Caki2 (cell line): ENCODE measurements around the gene CASKIN1. TPM values are rescaled to one million over a fixed set of nuclear protein-coding genes. Genes with fewer than 3 reads are reported as not detected.
"Not testable (repeated sequence)": the region's sequence is repeated elsewhere in the genome, so short reads cannot be mapped to it uniquely, and the experiment has no call there.

ENCODE experiments used
- DNase-seq: peaks from one replicate; pipeline ENCODE4 v3.0.0-alpha.2; 2015; ENCODE audit warnings: low read depth
- in situ Hi-C: cut with HindIII; loops from 2 replicates; pipeline ENCODE4 v1.10.0; 2016; ENCODE audit warnings: low sequenced_read_pairs, low pct_unique_long_range_greater_than_20kb, mixed read lengths
- total RNA-seq: library from RNA; depleted of rRNA; stranded (reverse); fragments of >200 nt; shearing (Covaris generic); gene quantifications from 2 replicates; pipeline ENCODE4 v1.2.3, GENCODE V29; 2014; ENCODE audit warnings: low replicate concordance

CASKIN1 gene
- total RNA-seq, 1 experiment from 2014 or later, result 0.03 TPM

- DNase-seq, result peak; percentile 51
- in situ Hi-C loops, result no loop called here
These were observed 17.7 kb upstream of the CASKIN1 start for GRCh38 chr16:2213817-2214718.

GRCh38 chr16:2212362-2213324 lies 16.2 kb upstream of the CASKIN1 start:
- peak; percentile 66 for DNase-seq
- in situ Hi-C loops, result no loop called here

GRCh38 chr16:2211923-2212347 lies 15.5 kb upstream of the CASKIN1 start:
- in situ Hi-C loops, result no loop called here
- DNase-seq, result no peak

GRCh38 chr16:2210386-2211365 lies 14.3 kb upstream of the CASKIN1 start, which contains the start of gene BRICD5:
BRICD5 (minus strand) TSS chr16:2210863; CDS start chr16:2210833, 30 bp downstream.
- no peak for DNase-seq
- in situ Hi-C loops, result no loop called here

DNA sequence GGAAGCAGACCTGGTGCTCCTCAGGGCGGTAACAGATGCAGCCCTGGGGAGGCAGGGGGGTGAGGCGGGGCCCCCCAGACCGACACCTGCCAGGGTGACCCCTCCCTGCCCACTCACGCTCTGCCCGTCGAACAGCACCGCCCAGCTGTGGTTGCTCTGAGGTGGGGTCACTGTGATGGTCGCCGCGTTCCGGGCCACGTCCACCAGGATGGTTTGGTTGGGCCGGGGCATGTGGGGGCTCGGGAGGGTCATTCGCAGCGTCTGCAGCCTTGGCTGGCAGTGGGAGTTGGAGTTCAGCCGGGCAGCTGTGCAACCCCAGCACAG lies 13.6 kb upstream of the CASKIN1 start:
- no peak for DNase-seq
- in situ Hi-C loops, result no loop called here

DNA sequence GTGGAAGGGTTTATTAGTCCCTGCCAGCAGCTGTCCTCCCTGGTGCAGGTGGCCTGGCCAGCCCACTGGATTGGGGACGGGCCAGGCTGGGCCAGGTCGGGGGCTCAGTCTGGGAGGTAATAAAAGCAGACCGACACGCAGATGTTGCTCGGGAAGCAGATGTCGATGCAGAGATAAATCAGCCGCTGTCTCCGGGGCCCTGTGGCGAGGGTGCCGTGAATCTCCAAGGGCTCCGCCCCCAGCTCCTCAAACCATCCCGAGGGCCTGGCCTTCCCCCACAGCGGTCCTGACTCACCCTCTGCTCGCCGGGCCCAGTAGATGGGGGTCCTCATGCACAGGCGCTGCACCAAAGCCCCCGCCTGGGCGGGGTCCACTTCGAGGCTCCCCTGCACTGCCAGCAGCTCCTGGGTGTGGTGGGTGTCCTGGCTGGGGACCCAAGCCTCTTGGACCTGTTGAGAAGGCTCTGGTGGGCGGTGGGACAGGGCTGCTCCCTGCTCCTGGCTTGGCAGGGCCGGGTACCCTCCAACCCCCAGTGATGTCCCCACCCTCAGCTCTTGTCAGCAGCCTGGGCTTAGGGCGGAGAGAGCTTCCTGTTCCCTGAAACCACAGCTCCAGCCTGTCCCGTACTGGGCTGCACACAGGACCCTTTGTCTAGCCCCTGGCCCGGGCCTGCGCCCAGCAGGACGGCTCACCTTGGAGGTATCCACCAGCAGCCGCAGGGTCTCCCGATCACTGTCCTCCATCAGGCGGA lies 13.0 kb upstream of the CASKIN1 start:
- in situ Hi-C loops, result no loop called here
- no peak for DNase-seq

DNA sequence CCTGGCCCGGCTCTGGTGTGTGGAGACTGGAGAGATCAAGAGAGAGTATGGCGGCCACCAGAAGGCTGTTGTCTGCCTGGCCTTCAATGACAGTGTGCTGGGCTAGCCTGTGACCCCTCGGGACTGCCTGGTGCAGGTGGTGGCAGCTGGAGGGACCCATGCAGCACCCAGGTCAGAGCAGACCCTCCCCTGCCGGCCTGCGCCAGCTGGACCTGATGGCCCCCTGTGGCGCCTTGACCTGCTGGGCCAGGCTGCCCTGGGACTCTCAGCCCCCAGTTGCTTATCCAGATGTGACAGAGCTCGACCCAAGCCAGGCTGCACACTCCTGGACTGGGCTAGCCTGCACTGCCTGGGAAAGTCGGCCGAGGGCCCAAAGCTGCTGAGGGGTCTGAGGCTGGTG lies 12.4 kb upstream of the CASKIN1 start:
- no peak for DNase-seq
- in situ Hi-C loops, result no loop called here

DNA sequence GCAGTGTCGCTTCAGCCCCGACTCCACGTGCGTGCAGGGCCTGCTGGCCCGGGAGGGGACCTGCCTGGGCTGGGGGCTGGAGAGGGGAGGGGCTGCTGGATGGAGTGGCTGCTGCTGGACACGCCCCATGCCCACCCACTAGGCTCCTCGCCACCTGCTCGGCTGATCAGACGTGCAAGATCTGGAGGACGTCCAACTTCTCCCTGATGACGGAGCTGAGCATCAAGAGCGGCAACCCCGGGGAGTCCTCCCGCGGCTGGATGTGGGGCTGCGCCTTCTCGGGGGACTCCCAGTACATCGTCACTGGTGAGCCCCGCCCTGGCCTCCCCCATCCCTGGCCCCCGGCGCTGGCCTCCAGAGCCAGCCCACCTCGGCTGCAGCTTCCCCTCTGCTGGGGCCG lies 11.9 kb upstream of the CASKIN1 start:
- in situ Hi-C loops, result no loop called here

DNA sequence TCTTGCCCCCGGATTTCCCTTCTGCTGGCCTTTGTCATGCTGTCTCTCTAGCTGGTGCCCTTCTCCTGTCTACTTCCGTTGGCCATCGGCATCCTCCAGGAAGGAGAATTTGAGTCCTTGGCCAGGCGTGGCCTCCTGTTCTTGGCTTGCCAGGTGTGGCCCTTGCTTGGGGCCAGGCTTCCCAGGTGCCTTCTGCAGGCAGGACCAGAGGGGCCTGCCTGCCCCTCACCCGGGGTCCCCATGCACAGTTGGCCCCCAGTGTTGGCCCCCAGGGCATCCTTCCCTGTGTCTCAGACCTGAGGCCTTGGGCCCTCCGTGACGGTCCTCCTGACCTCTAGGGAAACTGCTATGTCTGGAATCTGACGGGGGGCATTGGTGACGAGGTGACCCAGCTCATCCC lies 11.5 kb upstream of the CASKIN1 start:
- no peak for DNase-seq
- in situ Hi-C loops, result no loop called here

More for the DNA sequence above, 11.9 kb upstream of the CASKIN1 start:
- no peak for DNase-seq

DNA sequence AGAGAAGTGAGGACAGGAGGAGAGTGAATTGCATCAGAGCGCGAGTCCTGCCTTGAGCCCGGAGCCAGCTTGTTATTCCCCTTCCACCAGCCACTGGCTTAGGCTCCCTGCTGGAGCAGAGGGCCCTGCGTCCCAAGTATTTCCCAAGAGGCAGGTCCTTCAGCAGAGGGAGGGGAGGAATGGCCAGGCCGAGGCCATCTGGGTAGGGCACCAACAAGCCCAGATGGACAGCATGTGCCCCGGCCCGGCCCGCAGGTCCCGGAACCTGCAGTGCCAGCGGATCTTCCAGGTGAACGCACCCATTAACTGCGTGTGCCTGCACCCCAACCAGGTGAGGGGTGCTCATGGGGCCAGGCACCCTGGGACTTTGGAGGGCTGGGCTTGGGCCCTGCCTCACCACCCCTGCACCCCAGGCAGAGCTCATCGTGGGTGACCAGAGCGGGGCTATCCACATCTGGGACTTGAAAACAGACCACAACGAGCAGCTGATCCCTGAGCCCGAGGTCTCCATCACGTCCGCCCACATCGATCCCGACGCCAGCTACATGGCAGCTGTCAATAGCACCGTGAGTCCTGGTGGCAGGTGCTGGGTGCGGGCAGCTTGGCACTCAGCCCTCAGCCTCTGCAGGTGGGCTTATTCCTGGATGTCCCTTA lies 10.5 kb upstream of the CASKIN1 start:
- no peak for DNase-seq
- in situ Hi-C loops, result no loop called here

- DNase-seq, result no peak
- in situ Hi-C loops, result no loop called here
These were observed 10.0 kb upstream of the CASKIN1 start for GRCh38 chr16:2206420-2206779.

GRCh38 chr16:2205967-2206313 lies 9.5 kb upstream of the CASKIN1 start:
- in situ Hi-C loops, result no loop called here

GRCh38 chr16:2205104-2205966 lies 8.9 kb upstream of the CASKIN1 start, which contains the start of gene MLST8:
MLST8 (plus strand) TSS chr16:2205454; CDS start chr16:2206086, 632 bp downstream.
- in situ Hi-C loops, result no loop called here

More at GRCh38 chr16:2205967-2206313, 9.5 kb upstream of the CASKIN1 start:
- no peak for DNase-seq

DNA sequence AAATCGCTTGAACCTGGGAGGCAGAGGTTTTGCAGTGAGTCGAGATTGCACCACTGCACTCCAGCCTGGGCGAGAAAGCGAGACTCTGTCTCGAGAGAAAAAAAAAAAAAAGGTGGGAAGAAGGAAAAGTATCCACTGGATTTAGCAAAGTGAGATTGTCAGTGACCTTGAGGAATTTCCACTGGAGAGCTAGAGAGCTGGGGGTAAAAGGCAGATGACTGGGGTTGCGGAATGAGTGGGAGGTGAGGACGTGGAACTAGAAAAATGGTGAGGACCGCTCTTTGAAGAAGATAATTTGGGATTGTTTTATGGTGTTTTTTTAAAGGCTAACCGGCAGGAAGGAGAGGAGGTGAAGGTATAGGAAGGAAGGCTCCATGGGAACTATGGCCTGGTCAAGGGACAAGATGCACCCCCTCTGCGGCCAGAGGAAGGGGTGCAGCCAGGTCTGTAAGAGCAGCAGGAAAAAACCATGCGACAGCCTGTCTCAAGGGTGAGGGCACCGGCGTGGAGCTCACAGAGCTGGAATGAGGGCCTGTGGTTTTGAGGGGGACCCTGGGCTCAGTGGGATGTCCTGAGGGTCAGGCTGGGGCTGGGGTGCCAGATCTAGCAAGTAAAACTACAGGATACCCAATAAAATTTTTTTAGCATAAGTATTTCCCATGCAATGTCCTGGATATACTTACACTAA lies 8.2 kb upstream of the CASKIN1 start:
- no peak for DNase-seq
- in situ Hi-C loops, result no loop called here

More at GRCh38 chr16:2205104-2205966, 8.9 kb upstream of the CASKIN1 start, which contains the start of gene MLST8:
- peak; percentile 93 for DNase-seq

- in situ Hi-C loops, result not testable (repeated sequence)
These were observed 6.8 kb upstream of the CASKIN1 start for GRCh38 chr16:2203119-2203688.

More at GRCh38 chr16:2203119-2203688, 6.8 kb upstream of the CASKIN1 start:
- DNase-seq, result not testable (repeated sequence)
